H9 (cell line): ENCODE measurements around the gene CCDC38. TPM values are rescaled to one million over a fixed set of nuclear protein-coding genes. Genes with fewer than 3 reads are reported as not detected.

Experiments used
- DNase-seq: peaks from one replicate; pipeline ENCODE4 v3.0.0-alpha.2; 2017
- H2AFZ ChIP-seq: one replicate; pipeline ENCODE4 v1.6.1; 2013; ENCODE audit warnings: mild to moderate bottlenecking, low read length, control low read depth, moderate library complexity
- H2AK5ac ChIP-seq: 2 replicates; pipeline ENCODE4 v1.6.1; 2013; ENCODE audit warnings: low read length, control low read depth, mixed read lengths; ENCODE audit not compliant: insufficient read length
- H2BK120ac ChIP-seq: one replicate; pipeline ENCODE4 v1.6.1; 2013; ENCODE audit warnings: low read depth, mild to moderate bottlenecking, low read length, control low read depth, inconsistent platforms; ENCODE audit not compliant: poor library complexity, severe bottlenecking
- H2BK12ac ChIP-seq: 2 replicates; pipeline ENCODE4 v1.6.1; 2013; ENCODE audit warnings: low read length, control low read depth, mixed read lengths, low read depth; ENCODE audit not compliant: insufficient read length
- H2BK15ac ChIP-seq: 2 replicates; pipeline ENCODE4 v1.6.1; 2013; ENCODE audit warnings: low read depth, low read length, control low read depth
- H2BK20ac ChIP-seq: one replicate; pipeline ENCODE4 v1.6.1; 2013; ENCODE audit warnings: low read depth, mild to moderate bottlenecking, low read length, control low read depth, inconsistent platforms; ENCODE audit not compliant: poor library complexity, severe bottlenecking
- H2BK5ac ChIP-seq: 2 replicates; pipeline ENCODE4 v1.6.1; 2013; ENCODE audit warnings: low read length, control low read depth, mixed read lengths; ENCODE audit not compliant: insufficient read length
- H3K14ac ChIP-seq: 2 replicates; pipeline ENCODE4 v1.6.1; 2013; ENCODE audit warnings: low read length, control low read depth; ENCODE audit not compliant: insufficient read depth
- H3K18ac ChIP-seq: 2 replicates; pipeline ENCODE4 v1.6.1; 2013; ENCODE audit warnings: low read depth, mild to moderate bottlenecking, mixed read lengths, low read length, control low read depth; ENCODE audit not compliant: insufficient read length
- H3K23ac ChIP-seq: 2 replicates; pipeline ENCODE4 v1.6.1; 2013; ENCODE audit warnings: low read length, control low read depth, mixed read lengths, low read depth; ENCODE audit not compliant: insufficient read length
- H3K23me2 ChIP-seq: 2 replicates; pipeline ENCODE4 v1.6.1; 2013; ENCODE audit warnings: low read depth, mild to moderate bottlenecking, mixed read lengths, low read length, control low read depth; ENCODE audit not compliant: insufficient read length, poor library complexity, severe bottlenecking
- H3K27ac ChIP-seq: 2 replicates; pipeline ENCODE4 v1.5.1; 2013; ENCODE audit warnings: low read length, control low read depth, mixed read lengths, low read depth; ENCODE audit not compliant: insufficient read length
- H3K27me3 ChIP-seq: 2 replicates; pipeline ENCODE4 v1.6.1; 2013; ENCODE audit warnings: low read length, control low read depth, inconsistent platforms; ENCODE audit not compliant: insufficient read depth
- H3K4ac ChIP-seq: 2 replicates; pipeline ENCODE4 v1.6.1; 2013; ENCODE audit warnings: low read depth, mild to moderate bottlenecking, control low read depth, inconsistent platforms, low read length, moderate library complexity
- H3K4me1 ChIP-seq: 2 replicates; pipeline ENCODE4 v1.6.1; 2013; ENCODE audit warnings: low read length, control low read depth, inconsistent platforms; ENCODE audit not compliant: insufficient read depth
- H3K4me2 ChIP-seq: 2 replicates; pipeline ENCODE4 v1.6.1; 2013; ENCODE audit warnings: low read length, control low read depth, mixed read lengths; ENCODE audit not compliant: insufficient read length, insufficient read depth
- H3K56ac ChIP-seq: 2 replicates; pipeline ENCODE4 v1.6.1; 2013; ENCODE audit warnings: low read depth, mild to moderate bottlenecking, mixed read lengths, low read length, control low read depth; ENCODE audit not compliant: insufficient read length
- H3K79me1 ChIP-seq: 2 replicates; pipeline ENCODE4 v1.6.1; 2013; ENCODE audit warnings: low read depth, mild to moderate bottlenecking, moderate library complexity, low read length, control low read depth, inconsistent platforms; ENCODE audit not compliant: insufficient read depth, poor library complexity, severe bottlenecking
- H3K79me2 ChIP-seq: 2 replicates; pipeline ENCODE4 v1.6.1; 2013; ENCODE audit warnings: low read length, control low read depth, inconsistent platforms; ENCODE audit not compliant: insufficient read depth
- H3K9ac ChIP-seq: 2 replicates; pipeline ENCODE4 v1.6.1; 2013; ENCODE audit warnings: low read length, control low read depth, mixed read lengths; ENCODE audit not compliant: insufficient read length; ENCODE audit errors: extremely low read depth
- H3K9me3 ChIP-seq: one replicate; pipeline ENCODE4 v1.6.1; 2013; ENCODE audit warnings: low read depth, low read length, inconsistent platforms; ENCODE audit not compliant: control insufficient read depth
- H3T11ph ChIP-seq: one replicate; pipeline ENCODE4 v1.6.1; 2013; ENCODE audit warnings: mild to moderate bottlenecking, low read length, control low read depth, inconsistent platforms
- H4K20me1 ChIP-seq: one replicate; pipeline ENCODE4 v1.6.1; 2013; ENCODE audit not compliant: control insufficient read depth, insufficient read length, insufficient read depth
- H4K5ac ChIP-seq: 2 replicates; pipeline ENCODE4 v1.6.1; 2013; ENCODE audit warnings: low read depth, mild to moderate bottlenecking, mixed read lengths, low read length, control low read depth; ENCODE audit not compliant: insufficient read length
- H4K8ac ChIP-seq: replicated peaks from 2 replicates; pipeline ENCODE4 v1.6.1; 2013; ENCODE audit warnings: low read length, control low read depth, mixed read lengths, low read depth; ENCODE audit not compliant: insufficient read length
- H4K91ac ChIP-seq: 2 replicates; pipeline ENCODE4 v1.6.1; 2013; ENCODE audit warnings: low read depth, mild to moderate bottlenecking, moderate library complexity, mixed read lengths, low read length, control low read depth; ENCODE audit not compliant: insufficient read length
- H3K27ac Mint-ChIP-seq, 3 experiments: 2 replicates in 2 of 3; 3 replicates in 1 of 3; pipeline ENCODE4 v1.8.0; 2020 to 2021; ENCODE audit warnings: mixed read lengths in 3 of 3, mild to moderate bottlenecking in 1 of 3, moderate library complexity in 1 of 3
- H3K27me3 Mint-ChIP-seq: 2 replicates; pipeline ENCODE4 v1.8.0; 2021; ENCODE audit warnings: low read depth, mild to moderate bottlenecking, moderate library complexity, mixed read lengths
- H3K36me3 Mint-ChIP-seq, 3 experiments: 2 replicates in 2 of 3; 3 replicates in 1 of 3; pipeline ENCODE4 v1.8.0; 2020 to 2021; ENCODE audit warnings: low read depth in 3 of 3, mixed read lengths in 3 of 3; ENCODE audit not compliant: insufficient read depth in 1 of 3
- H3K4me1 Mint-ChIP-seq, 2 experiments: 2 replicates each; pipeline ENCODE4 v1.8.0; 2020; ENCODE audit warnings: mixed read lengths in 2 of 2
- H3K4me3 Mint-ChIP-seq, 2 experiments: 2 replicates in 1 of 2; 3 replicates in 1 of 2; pipeline ENCODE4 v1.8.0; 2020 to 2021; ENCODE audit warnings: mild to moderate bottlenecking in 2 of 2, mixed read lengths in 2 of 2, moderate library complexity in 1 of 2
- H3K9me3 Mint-ChIP-seq, 2 experiments: 2 replicates in 1 of 2; 3 replicates in 1 of 2; pipeline ENCODE4 v1.8.0; 2020; ENCODE audit warnings: mild to moderate bottlenecking in 2 of 2, mixed read lengths in 2 of 2, moderate library complexity in 1 of 2
- CTCF ChIP-seq: fragments of 200-600 bp; sonication (generic); conservative IDR thresholded peaks from 3 replicates; pipeline ENCODE4 v1.8.0; 2021; ENCODE audit warnings: antibody characterized with exemption, mild to moderate bottlenecking
- WGBS: extraction: QIAGEN DNeasy Blood & Tissue Kit; methylation state at CpG from one replicate; pipeline ENCODE4 v1.1.7; 2013; ENCODE audit warnings: missing lambda C conversion rate, low lambda C conversion rate, mixed read lengths; ENCODE audit not compliant: insufficient read length; ENCODE audit errors: extremely low coverage; 5-methylcytosine and 5-hydroxymethylcytosine counted together
- total RNA-seq: library from RNA; stranded (reverse); gene quantifications from 2 replicates; pipeline ENCODE4 v1.2.1, GENCODE V29; 2021

CCDC38 gene
- total RNA-seq, 1 experiment from 2014 or later, result not detected

- Histone ChIP-seq H3K27me3 (no peaks in the 10 kb centered on the region), H2AK5ac (no peak overlapping the region), H3K27ac (no peak overlapping the region), H3K4me1 (peaks cover 8% of the 10 kb centered on the region; the same call in 1 of the 2 replicates), H4K8ac (no peak overlapping the region), H3T11ph (no peak overlapping the region), H3K23me2 (no peaks in the 10 kb centered on the region), H3K14ac (no peak overlapping the region), H2AFZ (no peak overlapping the region), H3K4ac (no peak overlapping the region), H3K23ac (no peak overlapping the region), H3K9ac (no peak overlapping the region), H2BK5ac (no peak overlapping the region), H3K79me2 (no peaks in the 10 kb centered on the region), H3K9me3 (no peaks in the 10 kb centered on the region), H2BK12ac (no peak overlapping the region), H4K5ac (no peak overlapping the region), H3K79me1 (no peaks in the 10 kb centered on the region), H4K20me1 (no peaks in the 10 kb centered on the region), H2BK120ac (no peak overlapping the region), H2BK15ac (no peak overlapping the region), H4K91ac (no peak overlapping the region), H3K18ac (no peak overlapping the region), H3K4me2 (no peak overlapping the region), H3K56ac (no peak overlapping the region), H2BK20ac (no peak overlapping the region)
- Mint-ChIP-seq H3K36me3 (no peaks in the 10 kb centered on the region), H3K4me1 (peaks cover 34 to 35% of the 10 kb centered on the region in 2 experiments), H3K9me3 (no peaks in the 10 kb centered on the region), H3K27me3 (peaks cover 6% of the 10 kb centered on the region), H3K27ac (peak overlapping the region in 1 of 3 experiments; percentile 45; a peak in 1 of 7 replicates), H3K4me3 (no peak overlapping the region)
- no CpG with 5 or more reads among the region's 14 CpGs for WGBS
- DNase-seq, result peak; percentile 67
- no peak for TF ChIP-seq CTCF
Observed at GRCh38 chr12:95986635-95987570, 44.5 kb upstream of the CCDC38 start.
